GM18868 (cell line): ENCODE measurements around the gene CSRP3.

Experiments
- ATAC-seq: cut with Tn5 transposase; IDR thresholded peaks from one replicate; pipeline ENCODE4 v1.9.1; 2021; ENCODE audit warnings: mild to moderate bottlenecking, moderate library complexity; ENCODE audit not compliant: unreplicated experiment

The CSRP3 gene

GRCh38 chr11:19134004-19134403 is 67.8 kb downstream of the CSRP3 start:
- no peak for ATAC-seq
